ENCODE measurements around the gene FOXRED1.
A peak's percentile ranks its signal among the peaks of the same experiment; 100 is the strongest.

Gene FOXRED1

GRCh38 chr11:126284829-126285228 is 15.9 kb downstream of the FOXRED1 start:
- no peaks in the 10 kb centered on the region for H4K20me1 ChIP-seq (ENCODE audit: control insufficient read depth, insufficient read depth, low read depth, low read length)
- peak overlapping the region; percentile 79 for H3K4me2 ChIP-seq (ENCODE audit: low read length)
- H3K9me2 ChIP-seq (replicated peaks; ENCODE audit: control insufficient read depth, low read length) = no peaks in the 10 kb centered on the region
- H3K9me3 ChIP-seq (ENCODE audit: control insufficient read depth, insufficient read depth, low read length) = no peaks in the 10 kb centered on the region
- no peak overlapping the region for H3K27ac ChIP-seq (ENCODE audit: low read depth, low read length)
- H3K4me1 ChIP-seq (ENCODE audit: control insufficient read depth, low read length) = peaks cover 49% of the 10 kb centered on the region
- H3K27me3 ChIP-seq (ENCODE audit: control insufficient read depth, low read length) = no peaks in the 10 kb centered on the region
- H3K4me3 ChIP-seq (ENCODE audit: low read length) = peak overlapping the region; percentile 80
- H3F3A ChIP-seq (ENCODE audit: control insufficient read depth, insufficient read depth) = 0 out of 2 replicates have a peak, but pooled peaks cover 5% of the 10 kb centered on the region
- H3K36me3 ChIP-seq (ENCODE audit: control insufficient read depth, low read length) = no peaks in the 10 kb centered on the region
- H3K79me2 ChIP-seq (ENCODE audit: control insufficient read depth, low read length) = peaks cover 16% of the 10 kb centered on the region
- TF ChIP-seq, protein P1, sequence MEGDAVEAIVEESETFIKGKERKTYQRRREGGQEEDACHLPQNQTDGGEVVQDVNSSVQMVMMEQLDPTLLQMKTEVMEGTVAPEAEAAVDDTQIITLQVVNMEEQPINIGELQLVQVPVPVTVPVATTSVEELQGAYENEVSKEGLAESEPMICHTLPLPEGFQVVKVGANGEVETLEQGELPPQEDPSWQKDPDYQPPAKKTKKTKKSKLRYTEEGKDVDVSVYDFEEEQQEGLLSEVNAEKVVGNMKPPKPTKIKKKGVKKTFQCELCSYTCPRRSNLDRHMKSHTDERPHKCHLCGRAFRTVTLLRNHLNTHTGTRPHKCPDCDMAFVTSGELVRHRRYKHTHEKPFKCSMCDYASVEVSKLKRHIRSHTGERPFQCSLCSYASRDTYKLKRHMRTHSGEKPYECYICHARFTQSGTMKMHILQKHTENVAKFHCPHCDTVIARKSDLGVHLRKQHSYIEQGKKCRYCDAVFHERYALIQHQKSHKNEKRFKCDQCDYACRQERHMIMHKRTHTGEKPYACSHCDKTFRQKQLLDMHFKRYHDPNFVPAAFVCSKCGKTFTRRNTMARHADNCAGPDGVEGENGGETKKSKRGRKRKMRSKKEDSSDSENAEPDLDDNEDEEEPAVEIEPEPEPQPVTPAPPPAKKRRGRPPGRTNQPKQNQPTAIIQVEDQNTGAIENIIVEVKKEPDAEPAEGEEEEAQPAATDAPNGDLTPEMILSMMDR (IDR thresholded peaks at IDR 0.05; ENCODE audit: low read depth, low read length, poor library complexity, severe bottlenecking) = no peak
- TF ChIP-seq EZH2phosphoT487 (IDR thresholded peaks at IDR 0.05; ENCODE audit: borderline replicate concordance, low read length) = no peak

- Histone ChIP-seq H3K79me2 (ENCODE audit: control insufficient read depth, low read length) (peaks cover 16% of the 10 kb centered on the region), H3K27me3 (ENCODE audit: control insufficient read depth, low read length) (no peaks in the 10 kb centered on the region), H3K9me3 (ENCODE audit: control insufficient read depth, insufficient read depth, low read length) (no peaks in the 10 kb centered on the region), H3K27ac (ENCODE audit: low read depth, low read length) (no peak overlapping the region), H4K20me1 (ENCODE audit: control insufficient read depth, insufficient read depth, low read depth, low read length) (no peaks in the 10 kb centered on the region), H3K4me3 (ENCODE audit: low read length) (no peak overlapping the region), H3K36me3 (ENCODE audit: control insufficient read depth, low read length) (peaks cover 17% of the 10 kb centered on the region), H3F3A (ENCODE audit: control insufficient read depth, insufficient read depth) (no peaks in the 10 kb centered on the region), H3K4me2 (ENCODE audit: low read length) (no peak overlapping the region), H3K4me1 (ENCODE audit: control insufficient read depth, low read length) (peaks cover 21% of the 10 kb centered on the region), H3K9me2 (replicated peaks; ENCODE audit: control insufficient read depth, low read length) (no peaks in the 10 kb centered on the region)
- TF ChIP-seq EZH2phosphoT487 (IDR thresholded peaks at IDR 0.05; ENCODE audit: borderline replicate concordance, low read length) = no peak
- TF ChIP-seq, protein P1 (IDR thresholded peaks at IDR 0.05; ENCODE audit: low read depth, low read length, poor library complexity, severe bottlenecking) = no peak
Observed at GRCh38 chr11:126288237-126288636, 19.3 kb downstream of the FOXRED1 start.

- H4K20me1 ChIP-seq (ENCODE audit: control insufficient read depth, insufficient read depth, low read depth, low read length) = no peaks in the 10 kb centered on the region
- H3K9me2 ChIP-seq (replicated peaks; ENCODE audit: control insufficient read depth, low read length) = no peaks in the 10 kb centered on the region
- H3K4me1 ChIP-seq (ENCODE audit: control insufficient read depth, low read length) = no peaks in the 10 kb centered on the region
- H3K9me3 ChIP-seq (ENCODE audit: control insufficient read depth, insufficient read depth, low read length) = no peaks in the 10 kb centered on the region
- no peak overlapping the region for H3K27ac ChIP-seq (ENCODE audit: low read depth, low read length)
- H3K4me3 ChIP-seq (ENCODE audit: low read length) = no peak overlapping the region
- H3K36me3 ChIP-seq (ENCODE audit: control insufficient read depth, low read length) = peaks cover 26% of the 10 kb centered on the region
- H3K27me3 ChIP-seq (ENCODE audit: control insufficient read depth, low read length) = no peaks in the 10 kb centered on the region
- TF ChIP-seq, protein P1 (IDR thresholded peaks at IDR 0.05; ENCODE audit: low read depth, low read length, poor library complexity, severe bottlenecking) = no peak
- TF ChIP-seq EZH2phosphoT487 (IDR thresholded peaks at IDR 0.05; ENCODE audit: borderline replicate concordance, low read length) = no peak
- peaks cover 3% of the 10 kb centered on the region; the same call in 1 of the 2 replicates for H3K79me2 ChIP-seq (ENCODE audit: control insufficient read depth, low read length)
- no peaks in the 10 kb centered on the region for H3F3A ChIP-seq (ENCODE audit: control insufficient read depth, insufficient read depth)
- H3K4me2 ChIP-seq (ENCODE audit: low read length) = no peak overlapping the region
Observed at GRCh38 chr11:126290887-126291286, 21.9 kb downstream of the FOXRED1 start.

All from DOHH2 (cell line).